ENCODE data around the gene PCGF5. TPM values are rescaled to one million over a fixed set of nuclear protein-coding genes. Genes with fewer than 3 reads are reported as not detected.
"Not testable (repeated sequence)": the region's sequence is repeated elsewhere in the genome, so short reads cannot be mapped to it uniquely, and the experiment has no call there.

PCGF5 gene
- polyA plus RNA-seq, 4 donors: 34.7 to 60.2 (median 51.2) TPM

DNA sequence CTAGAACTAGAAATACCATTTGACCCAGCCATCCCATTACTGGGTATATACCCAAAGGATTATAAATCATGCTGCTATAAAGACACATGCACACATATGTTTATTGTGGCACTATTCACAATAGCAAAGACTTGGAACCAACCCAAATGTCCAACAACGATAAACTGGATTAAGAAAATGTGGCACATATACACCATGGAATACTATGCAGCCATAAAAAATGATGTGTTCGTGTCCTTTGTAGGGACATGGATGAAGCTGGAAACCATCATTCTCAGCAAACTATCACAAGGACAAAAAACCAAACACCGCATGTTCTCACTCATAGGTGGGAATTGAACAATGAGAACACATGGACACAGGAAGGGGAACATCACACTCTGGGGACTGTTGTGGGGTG, 40.0 kb downstream of the PCGF5 start:
- WGBS, 3 donors: 93 to 98% (median 94%) methylated on average over 2 to 3 of the region's 3 CpGs
- not testable (repeated sequence) for H3K4me1 ChIP-seq (ENCODE audit: control insufficient read depth in 3 of 3, insufficient read depth in 2 of 3, low read depth in 1 of 3, low read length in 2 of 3); DNase-seq; H3K4me3 ChIP-seq (ENCODE audit: low read depth in 1 of 3, low read length in 3 of 3); H3K9me3 ChIP-seq (ENCODE audit: control insufficient read depth in 2 of 2, insufficient read depth in 1 of 2, low read depth in 1 of 2, low read length in 1 of 2); H3K27me3 ChIP-seq (ENCODE audit: control insufficient read depth in 3 of 3, insufficient read depth in 3 of 3, low read length in 3 of 3); FAIRE-seq; H3K27ac ChIP-seq (ENCODE audit: low read depth in 1 of 3, low read length in 2 of 3); H3K36me3 ChIP-seq (ENCODE audit: control insufficient read depth in 3 of 3, insufficient read depth in 2 of 3, low read depth in 1 of 3, low read length in 3 of 3)

DNA sequence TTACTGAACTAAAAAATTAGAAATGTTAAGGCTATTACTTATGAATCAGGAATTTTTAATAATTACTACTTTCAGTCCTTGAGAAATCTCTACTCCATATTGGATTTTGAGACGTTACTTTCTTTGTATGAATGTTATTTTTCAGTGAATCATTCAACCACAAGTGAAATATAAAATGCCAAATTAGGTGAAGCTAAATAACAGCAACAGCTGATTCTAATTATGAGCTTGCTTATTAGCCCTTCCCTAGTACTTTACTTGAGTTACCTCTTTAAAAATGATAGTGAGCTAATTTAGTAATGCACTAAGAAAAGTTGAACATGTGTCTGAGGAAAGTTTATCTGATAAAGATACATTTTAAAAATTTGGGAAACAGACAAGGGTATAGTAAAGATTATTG, 51.4 kb downstream of the PCGF5 start:
- Histone ChIP-seq H3K4me3 (ENCODE audit: low read depth in 1 of 3, low read length in 3 of 3) (no peak overlapping the region), H3K27ac (ENCODE audit: low read depth in 1 of 3, low read length in 2 of 3) (no peak overlapping the region), H3K4me1 (ENCODE audit: control insufficient read depth in 3 of 3, insufficient read depth in 2 of 3, low read depth in 1 of 3, low read length in 2 of 3) (no peaks in the 10 kb centered on the region), H3K9me3 (ENCODE audit: control insufficient read depth in 2 of 2, insufficient read depth in 1 of 2, low read depth in 1 of 2, low read length in 1 of 2) (no peaks in the 10 kb centered on the region), H3K36me3 (ENCODE audit: control insufficient read depth in 3 of 3, insufficient read depth in 2 of 3, low read depth in 1 of 3, low read length in 3 of 3) (peaks cover 0 to 10% (median 9%) of the 10 kb centered on the region in 3 donors), H3K27me3 (ENCODE audit: control insufficient read depth in 3 of 3, insufficient read depth in 3 of 3, low read length in 3 of 3) (no peaks in the 10 kb centered on the region)
- WGBS, 3 donors: 90 to 99% (median 98%) methylated on average over 1 of the region's 1 CpG
- FAIRE-seq (no peak), DNase-seq (no peak)

DNA sequence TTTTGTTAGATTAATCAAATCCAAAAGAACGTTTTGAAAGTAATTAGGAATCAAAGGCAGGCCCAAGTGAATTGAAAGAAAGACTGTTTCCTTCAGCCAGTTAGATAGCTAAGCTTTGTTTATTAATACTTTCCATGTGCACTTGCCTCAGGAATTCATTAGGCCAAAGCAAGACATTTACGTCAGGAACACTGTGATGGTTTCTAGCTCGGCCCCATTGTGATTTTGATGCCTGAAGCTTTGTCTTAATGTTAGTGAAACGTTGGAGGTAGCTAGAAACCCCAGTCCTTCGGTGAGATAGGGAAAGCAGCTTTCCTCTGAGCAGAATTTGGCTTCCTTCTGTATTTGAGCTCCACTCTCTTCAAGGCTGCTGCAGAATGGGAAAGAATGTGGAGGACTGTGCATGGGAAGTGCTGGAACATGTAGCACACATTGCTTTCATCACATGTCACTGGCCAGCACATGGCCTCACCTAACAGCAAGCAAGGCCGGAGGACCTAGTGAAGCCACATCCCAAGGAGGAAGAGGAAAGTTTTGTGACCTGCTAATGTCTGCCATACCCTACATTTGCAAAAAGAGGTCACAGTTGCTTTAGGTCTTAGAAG, 64.1 kb downstream of the PCGF5 start:
- FAIRE-seq (no peak), DNase-seq (no peak)
- H3K4me3 ChIP-seq (ENCODE audit: low read depth in 1 of 3, low read length in 3 of 3): no peak overlapping the region
- H3K27me3 ChIP-seq (ENCODE audit: control insufficient read depth in 3 of 3, insufficient read depth in 3 of 3, low read length in 3 of 3): no peaks in the 10 kb centered on the region
- H3K27ac ChIP-seq (ENCODE audit: low read depth in 1 of 3, low read length in 2 of 3): no peak overlapping the region
- 76 to 85% (median 81%) methylated on average over 6 of the region's 6 CpGs for WGBS, 3 donors
- H3K36me3 ChIP-seq (ENCODE audit: control insufficient read depth in 3 of 3, insufficient read depth in 2 of 3, low read depth in 1 of 3, low read length in 3 of 3): peaks cover 0 to 8% (median 1%) of the 10 kb centered on the region in 3 donors
- H3K4me1 ChIP-seq (ENCODE audit: control insufficient read depth in 3 of 3, insufficient read depth in 2 of 3, low read depth in 1 of 3, low read length in 2 of 3): no peaks in the 10 kb centered on the region
- H3K9me3 ChIP-seq (ENCODE audit: control insufficient read depth in 2 of 2, insufficient read depth in 1 of 2, low read depth in 1 of 2, low read length in 1 of 2): no peaks in the 10 kb centered on the region

DNA sequence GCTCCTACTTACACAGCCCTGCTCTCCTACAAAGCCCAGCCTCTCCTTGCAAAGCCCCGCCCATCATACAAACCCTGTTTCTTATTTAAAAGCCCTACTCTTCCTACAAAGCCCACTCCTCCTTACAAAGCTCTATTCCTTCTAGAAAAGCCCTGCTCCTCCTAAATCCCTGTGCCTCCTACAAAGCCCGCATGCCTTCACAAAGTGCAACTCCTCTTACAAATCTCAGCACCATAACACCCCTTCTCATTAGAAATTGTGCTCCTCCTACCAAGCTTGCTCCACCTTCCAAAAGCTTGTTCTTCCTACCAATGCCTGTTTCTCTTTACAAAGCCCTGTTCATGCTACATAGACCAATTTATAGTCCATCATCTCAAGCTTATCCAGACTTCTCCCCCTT, 66.1 kb downstream of the PCGF5 start:
- no peak overlapping the region for H3K4me3 ChIP-seq (ENCODE audit: low read depth in 1 of 3, low read length in 3 of 3)
- FAIRE-seq (no peak), DNase-seq (no peak)
- peaks cover 0 to 8% (median 1%) of the 10 kb centered on the region in 3 donors for H3K36me3 ChIP-seq (ENCODE audit: control insufficient read depth in 3 of 3, insufficient read depth in 2 of 3, low read depth in 1 of 3, low read length in 3 of 3)
- WGBS, 3 donors: 83 to 89% (median 84%) methylated on average over 2 of the region's 2 CpGs
- H3K27ac ChIP-seq (ENCODE audit: low read depth in 1 of 3, low read length in 2 of 3): no peak overlapping the region
- H3K27me3 ChIP-seq (ENCODE audit: control insufficient read depth in 3 of 3, insufficient read depth in 3 of 3, low read length in 3 of 3): no peaks in the 10 kb centered on the region
- no peaks in the 10 kb centered on the region for H3K9me3 ChIP-seq (ENCODE audit: control insufficient read depth in 2 of 2, insufficient read depth in 1 of 2, low read depth in 1 of 2, low read length in 1 of 2)
- H3K4me1 ChIP-seq (ENCODE audit: control insufficient read depth in 3 of 3, insufficient read depth in 2 of 3, low read depth in 1 of 3, low read length in 2 of 3): no peaks in the 10 kb centered on the region

DNA sequence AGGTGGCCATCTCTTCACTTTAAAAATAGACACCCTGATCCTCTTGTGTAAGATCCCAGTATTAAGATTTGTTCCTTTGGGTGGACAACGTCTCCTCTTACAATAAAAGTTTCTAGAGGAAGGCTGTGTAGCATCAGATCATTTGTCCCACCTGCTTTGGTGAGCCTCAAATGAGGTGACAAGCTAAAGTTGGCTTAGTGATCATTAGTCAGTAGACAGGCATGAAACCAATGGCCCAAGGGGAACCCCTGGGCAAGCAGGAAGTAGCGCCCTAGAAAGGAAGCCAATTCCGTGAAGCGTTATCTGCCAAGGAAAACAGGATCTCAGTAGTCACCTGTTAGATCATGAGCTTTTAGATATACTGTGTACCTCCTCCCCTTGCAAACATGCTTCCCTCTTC, 66.8 kb downstream of the PCGF5 start:
- Histone ChIP-seq H3K4me1 (ENCODE audit: control insufficient read depth in 3 of 3, insufficient read depth in 2 of 3, low read depth in 1 of 3, low read length in 2 of 3) (no peaks in the 10 kb centered on the region), H3K27me3 (ENCODE audit: control insufficient read depth in 3 of 3, insufficient read depth in 3 of 3, low read length in 3 of 3) (no peaks in the 10 kb centered on the region), H3K27ac (ENCODE audit: low read depth in 1 of 3, low read length in 2 of 3) (no peak overlapping the region), H3K4me3 (ENCODE audit: low read depth in 1 of 3, low read length in 3 of 3) (no peak overlapping the region), H3K36me3 (ENCODE audit: control insufficient read depth in 3 of 3, insufficient read depth in 2 of 3, low read depth in 1 of 3, low read length in 3 of 3) (peaks cover 0 to 5% (median under 1%) of the 10 kb centered on the region in 3 donors), H3K9me3 (ENCODE audit: control insufficient read depth in 2 of 2, insufficient read depth in 1 of 2, low read depth in 1 of 2, low read length in 1 of 2) (no peaks in the 10 kb centered on the region)
- DNase-seq (peak in 1 of 2 donors; percentile 39), FAIRE-seq (no peak)
- 40 to 70% (median 55%) methylated on average over 4 of the region's 4 CpGs for WGBS, 3 donors

DNA sequence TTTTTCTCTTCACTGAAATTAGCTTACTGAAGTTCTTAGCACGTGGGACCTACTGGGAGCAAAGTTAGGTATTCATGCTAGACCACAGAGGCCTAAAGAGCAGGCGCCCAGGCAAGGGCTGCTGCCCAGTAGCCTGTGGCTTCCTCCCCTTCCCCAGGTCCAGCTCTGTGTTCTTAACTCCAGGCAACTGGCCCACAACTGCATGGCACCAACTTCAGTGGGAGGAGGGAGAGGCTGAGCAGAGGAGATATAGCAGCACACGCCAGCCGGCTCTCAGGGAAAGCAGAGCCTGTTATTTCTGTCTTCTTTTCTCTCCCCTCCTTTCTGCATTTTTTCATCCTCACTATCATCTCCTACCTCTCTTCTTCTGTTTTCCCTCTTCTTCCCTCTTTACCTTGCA, 67.4 kb downstream of the PCGF5 start:
- peaks cover 0 to 4% (median 0%) of the 10 kb centered on the region in 3 donors for H3K36me3 ChIP-seq (ENCODE audit: control insufficient read depth in 3 of 3, insufficient read depth in 2 of 3, low read depth in 1 of 3, low read length in 3 of 3)
- FAIRE-seq (no peak), DNase-seq (no peak)
- no peak overlapping the region for H3K27ac ChIP-seq (ENCODE audit: low read depth in 1 of 3, low read length in 2 of 3)
- WGBS, 3 donors: 89 to 93% (median 92%) methylated on average over 4 of the region's 4 CpGs
- H3K4me3 ChIP-seq (ENCODE audit: low read depth in 1 of 3, low read length in 3 of 3): no peak overlapping the region
- H3K4me1 ChIP-seq (ENCODE audit: control insufficient read depth in 3 of 3, insufficient read depth in 2 of 3, low read depth in 1 of 3, low read length in 2 of 3): no peaks in the 10 kb centered on the region
- no peaks in the 10 kb centered on the region for H3K9me3 ChIP-seq (ENCODE audit: control insufficient read depth in 2 of 2, insufficient read depth in 1 of 2, low read depth in 1 of 2, low read length in 1 of 2)
- no peaks in the 10 kb centered on the region for H3K27me3 ChIP-seq (ENCODE audit: control insufficient read depth in 3 of 3, insufficient read depth in 3 of 3, low read length in 3 of 3)

DNA sequence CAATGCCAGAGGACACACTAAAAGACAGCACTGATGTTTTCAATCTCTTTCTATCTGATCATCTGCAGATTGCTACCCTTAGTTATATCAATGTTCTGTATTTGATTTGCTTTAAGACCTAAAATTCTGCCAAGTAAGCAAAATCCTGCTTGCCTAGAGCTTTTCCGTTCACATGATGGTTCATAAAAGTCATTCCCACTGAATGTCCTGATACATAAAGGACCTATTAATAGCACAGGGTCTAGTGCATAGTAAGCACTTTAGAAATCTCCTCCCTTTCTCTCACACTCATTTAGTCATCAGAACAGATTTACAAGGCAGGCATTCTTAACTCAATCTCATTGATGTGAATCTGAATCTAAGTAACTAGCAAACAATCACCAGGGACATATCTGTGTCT, 68.8 kb downstream of the PCGF5 start:
- Histone ChIP-seq H3K36me3 (ENCODE audit: control insufficient read depth in 3 of 3, insufficient read depth in 2 of 3, low read depth in 1 of 3, low read length in 3 of 3) (peaks cover 0 to 4% (median 0%) of the 10 kb centered on the region in 3 donors), H3K4me3 (ENCODE audit: low read depth in 1 of 3, low read length in 3 of 3) (no peak overlapping the region), H3K27me3 (ENCODE audit: control insufficient read depth in 3 of 3, insufficient read depth in 3 of 3, low read length in 3 of 3) (no peaks in the 10 kb centered on the region), H3K27ac (ENCODE audit: low read depth in 1 of 3, low read length in 2 of 3) (no peak overlapping the region), H3K9me3 (ENCODE audit: control insufficient read depth in 2 of 2, insufficient read depth in 1 of 2, low read depth in 1 of 2, low read length in 1 of 2) (no peaks in the 10 kb centered on the region), H3K4me1 (ENCODE audit: control insufficient read depth in 3 of 3, insufficient read depth in 2 of 3, low read depth in 1 of 3, low read length in 2 of 3) (no peaks in the 10 kb centered on the region)
- FAIRE-seq (no peak), DNase-seq (no peak)
- WGBS, 3 donors: 89 to 97% (median 91%) methylated on average over 1 of the region's 1 CpG

DNA sequence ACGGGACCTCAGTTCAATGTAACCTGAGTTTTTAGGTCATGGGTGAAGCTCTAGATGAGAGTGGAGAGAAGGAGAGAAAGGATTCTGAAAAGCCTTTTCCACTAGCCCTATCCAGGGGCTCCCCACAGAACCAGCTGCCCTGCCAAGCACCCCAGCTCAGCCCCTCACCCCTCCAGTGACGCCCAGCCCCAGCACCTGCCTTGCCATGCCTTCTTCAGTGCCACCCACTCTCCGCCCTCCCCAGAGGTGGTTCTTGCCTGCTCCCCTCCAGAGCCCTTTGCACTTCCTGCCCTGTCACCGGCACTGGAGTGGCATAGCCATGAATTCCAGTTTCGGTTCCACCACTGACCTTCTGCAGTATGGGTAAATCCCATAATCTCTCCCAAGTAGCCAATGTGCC, 70.1 kb downstream of the PCGF5 start:
- DNase-seq (no peak), FAIRE-seq (no peak)
- no peak overlapping the region for H3K27ac ChIP-seq (ENCODE audit: low read depth in 1 of 3, low read length in 2 of 3)
- no peaks in the 10 kb centered on the region for H3K4me1 ChIP-seq (ENCODE audit: control insufficient read depth in 3 of 3, insufficient read depth in 2 of 3, low read depth in 1 of 3, low read length in 2 of 3)
- H3K4me3 ChIP-seq (ENCODE audit: low read depth in 1 of 3, low read length in 3 of 3): no peak overlapping the region
- H3K9me3 ChIP-seq (ENCODE audit: control insufficient read depth in 2 of 2, insufficient read depth in 1 of 2, low read depth in 1 of 2, low read length in 1 of 2): no peaks in the 10 kb centered on the region
- no peaks in the 10 kb centered on the region for H3K27me3 ChIP-seq (ENCODE audit: control insufficient read depth in 3 of 3, insufficient read depth in 3 of 3, low read length in 3 of 3)
- 64 to 78% (median 71%) methylated on average over 5 of the region's 5 CpGs for WGBS, 3 donors
- H3K36me3 ChIP-seq (ENCODE audit: control insufficient read depth in 3 of 3, insufficient read depth in 2 of 3, low read depth in 1 of 3, low read length in 3 of 3): no peaks in the 10 kb centered on the region
